GM18907 (cell line): Measurements from ENCODE around the gene CYBA.
"Not testable (repeated sequence)": the region's sequence is repeated elsewhere in the genome, so short reads cannot be mapped to it uniquely, and the experiment has no call there.

Source experiments
- ATAC-seq: cut with Tn5 transposase; IDR thresholded peaks from one replicate; pipeline ENCODE4 v1.9.1; 2021; ENCODE audit warnings: mild to moderate bottlenecking, moderate library complexity; ENCODE audit not compliant: unreplicated experiment

Gene CYBA

GRCh38 chr16:88616320-88616719 is 34.5 kb downstream of the CYBA start:
- no peak for ATAC-seq

- ATAC-seq, result no peak
These were observed 35.9 kb downstream of the CYBA start for GRCh38 chr16:88614818-88615580.

GRCh38 chr16:88613911-88614817 is 36.7 kb downstream of the CYBA start:
- ATAC-seq, result no peak

GRCh38 chr16:88613293-88613692 is 37.6 kb downstream of the CYBA start:
- no peak for ATAC-seq

GRCh38 chr16:88610909-88611812 is 39.7 kb downstream of the CYBA start:
- no peak for ATAC-seq

- ATAC-seq, result no peak
These were observed 40.8 kb downstream of the CYBA start for GRCh38 chr16:88610080-88610479.

- not testable (repeated sequence) for ATAC-seq
These were observed 41.4 kb downstream of the CYBA start for GRCh38 chr16:88609426-88609825.

- no peak for ATAC-seq
These were observed 42.8 kb downstream of the CYBA start for GRCh38 chr16:88608076-88608475.

GRCh38 chr16:88606148-88606757 is 44.6 kb downstream of the CYBA start:
- no peak for ATAC-seq

GRCh38 chr16:88605186-88606147 is 45.4 kb downstream of the CYBA start:
- ATAC-seq, result no peak

GRCh38 chr16:88602091-88602490 is 48.8 kb downstream of the CYBA start:
- ATAC-seq, result no peak

- no peak for ATAC-seq
These were observed 49.4 kb downstream of the CYBA start for GRCh38 chr16:88601313-88602036.

- no peak for ATAC-seq
These were observed 50.3 kb downstream of the CYBA start for GRCh38 chr16:88600539-88600896.

- no peak for ATAC-seq
These were observed 50.9 kb downstream of the CYBA start for GRCh38 chr16:88599825-88600538.

- no peak for ATAC-seq
These were observed 51.6 kb downstream of the CYBA start for GRCh38 chr16:88599092-88599733.

GRCh38 chr16:88597856-88598491 is 52.9 kb downstream of the CYBA start:
- no peak for ATAC-seq

- no peak for ATAC-seq
These were observed 54.4 kb downstream of the CYBA start for GRCh38 chr16:88596483-88596882.
